Neural progenitor cell (in vitro differentiated cells): ENCODE data around the gene CATSPER4. TPM values are rescaled to one million over a fixed set of nuclear protein-coding genes. Genes with fewer than 3 reads are reported as not detected.

Source experiments
- DNase-seq: peaks from one replicate; pipeline ENCODE4 v3.0.0-alpha.2; 2016; ENCODE audit warnings: low spot score
- H2AFZ ChIP-seq: fragments of 200-600 bp; sonication (generic); replicated peaks from 2 replicates; pipeline ENCODE4 v1.6.1; 2016; ENCODE audit warnings: antibody characterized with exemption
- H3F3A ChIP-seq: fragments of 200-600 bp; sonication (generic); 2 replicates; pipeline ENCODE4 v1.6.1; 2016; ENCODE audit warnings: antibody characterized with exemption, low read depth
- H3K27ac ChIP-seq: fragments of 200-600 bp; sonication (generic); 2 replicates; pipeline ENCODE4 v1.5.1; 2016; ENCODE audit warnings: mild to moderate bottlenecking
- H3K27me3 ChIP-seq: fragments of 200-600 bp; sonication (generic); 2 replicates; pipeline ENCODE4 v1.6.1; 2016; ENCODE audit warnings: mild to moderate bottlenecking, moderate library complexity
- H3K36me3 ChIP-seq: fragments of 200-600 bp; sonication (generic); 2 replicates; pipeline ENCODE4 v1.5.1; 2016
- H3K4me1 ChIP-seq: fragments of 200-600 bp; sonication (generic); 2 replicates; pipeline ENCODE4 v1.6.1; 2016; ENCODE audit warnings: mixed run types
- H3K4me2 ChIP-seq: fragments of 200-600 bp; sonication (generic); 2 replicates; pipeline ENCODE4 v1.6.1; 2016
- H3K4me3 ChIP-seq: fragments of 200-600 bp; sonication (generic); 2 replicates; pipeline ENCODE4 v1.5.1; 2016
- H3K79me2 ChIP-seq: fragments of 200-600 bp; sonication (generic); 2 replicates; pipeline ENCODE4 v1.6.1; 2016; ENCODE audit warnings: low read depth
- H3K9ac ChIP-seq: fragments of 200-600 bp; sonication (generic); 2 replicates; pipeline ENCODE4 v1.6.1; 2016
- H3K9me3 ChIP-seq: fragments of 200-600 bp; sonication (generic); 2 replicates; pipeline ENCODE4 v1.5.1; 2016; ENCODE audit warnings: low read depth
- H4K20me1 ChIP-seq: fragments of 200-600 bp; sonication (generic); 2 replicates; pipeline ENCODE4 v1.6.1; 2016; ENCODE audit warnings: low read depth
- H3K27ac Mint-ChIP-seq: 3 replicates; pipeline ENCODE4 v1.8.0; 2021; ENCODE audit warnings: mixed read lengths
- H3K27me3 Mint-ChIP-seq: 2 replicates; pipeline ENCODE4 v1.8.0; 2022; ENCODE audit warnings: low read depth, mild to moderate bottlenecking, inconsistent platforms, moderate library complexity, mixed read lengths; ENCODE audit not compliant: insufficient read depth
- H3K36me3 Mint-ChIP-seq: 3 replicates; pipeline ENCODE4 v1.8.0; 2021; ENCODE audit warnings: mixed read lengths
- H3K4me1 Mint-ChIP-seq: 3 replicates; pipeline ENCODE4 v1.8.0; 2021; ENCODE audit warnings: mixed read lengths
- H3K4me3 Mint-ChIP-seq: 3 replicates; pipeline ENCODE4 v1.8.0; 2021; ENCODE audit warnings: mild to moderate bottlenecking, moderate library complexity, mixed read lengths
- H3K9me3 Mint-ChIP-seq: 3 replicates; pipeline ENCODE4 v1.8.0; 2020; ENCODE audit warnings: mixed read lengths
- EZH2 ChIP-seq: fragments of 200-600 bp; sonication (generic); IDR thresholded peaks from 2 replicates; pipeline ENCODE4 v1.6.1; 2017; ENCODE audit warnings: antibody characterized with exemption, mild to moderate bottlenecking, moderate library complexity
- EZH2phosphoT487 ChIP-seq: fragments of 200-600 bp; sonication (generic); IDR thresholded peaks from 2 replicates; pipeline ENCODE4 v1.6.1; 2017; ENCODE audit warnings: antibody characterized with exemption
- total RNA-seq: library from RNA; depleted of rRNA; stranded (reverse); fragments of >200 nt; gene quantifications from 2 replicates; pipeline ENCODE4 v1.2.3, GENCODE V29; 2015; ENCODE audit warnings: low replicate concordance
- TF ChIP-seq, protein P1 (sequence below): fragments of 200-600 bp; sonication (generic); IDR thresholded peaks from 2 replicates; pipeline ENCODE4 v1.5.1; 2017; ENCODE audit warnings: antibody characterized with exemption, mild to moderate bottlenecking

The CATSPER4 gene
- 0.40 TPM in 1 of 2 replicates, not detected in the other for total RNA-seq

- H3K9me3 Mint-ChIP-seq: peaks cover 4% of the 10 kb centered on the region
- Histone ChIP-seq H3K4me1 (peaks cover 4% of the 10 kb centered on the region), H3K27me3 (no peaks in the 10 kb centered on the region), H3K9me3 (no peaks in the 10 kb centered on the region), H3K4me2 (no peak within 1 kb of the TSS), H3K36me3 (no peaks in the 10 kb centered on the region), H3F3A (no peaks in the 10 kb centered on the region), H3K79me2 (no peaks in the 10 kb centered on the region), H3K4me3 (no peak within 1 kb of the TSS), H4K20me1 (no peaks in the 10 kb centered on the region), H2AFZ (peak within 1 kb of the TSS; percentile 71), H3K27ac (no peak within 1 kb of the TSS), H3K9ac (no peak within 1 kb of the TSS)
- DNase-seq: peak; percentile 87
- no peak for TF ChIP-seq EZH2
- TF ChIP-seq, protein P1, sequence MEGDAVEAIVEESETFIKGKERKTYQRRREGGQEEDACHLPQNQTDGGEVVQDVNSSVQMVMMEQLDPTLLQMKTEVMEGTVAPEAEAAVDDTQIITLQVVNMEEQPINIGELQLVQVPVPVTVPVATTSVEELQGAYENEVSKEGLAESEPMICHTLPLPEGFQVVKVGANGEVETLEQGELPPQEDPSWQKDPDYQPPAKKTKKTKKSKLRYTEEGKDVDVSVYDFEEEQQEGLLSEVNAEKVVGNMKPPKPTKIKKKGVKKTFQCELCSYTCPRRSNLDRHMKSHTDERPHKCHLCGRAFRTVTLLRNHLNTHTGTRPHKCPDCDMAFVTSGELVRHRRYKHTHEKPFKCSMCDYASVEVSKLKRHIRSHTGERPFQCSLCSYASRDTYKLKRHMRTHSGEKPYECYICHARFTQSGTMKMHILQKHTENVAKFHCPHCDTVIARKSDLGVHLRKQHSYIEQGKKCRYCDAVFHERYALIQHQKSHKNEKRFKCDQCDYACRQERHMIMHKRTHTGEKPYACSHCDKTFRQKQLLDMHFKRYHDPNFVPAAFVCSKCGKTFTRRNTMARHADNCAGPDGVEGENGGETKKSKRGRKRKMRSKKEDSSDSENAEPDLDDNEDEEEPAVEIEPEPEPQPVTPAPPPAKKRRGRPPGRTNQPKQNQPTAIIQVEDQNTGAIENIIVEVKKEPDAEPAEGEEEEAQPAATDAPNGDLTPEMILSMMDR: peak; percentile 63
- H3K27ac Mint-ChIP-seq: peak within 1 kb of the TSS; percentile 62
- H3K27me3 Mint-ChIP-seq: peaks cover 11% of the 10 kb centered on the region
- H3K4me1 Mint-ChIP-seq: peaks cover 17% of the 10 kb centered on the region
- no peaks in the 10 kb centered on the region for H3K36me3 Mint-ChIP-seq
- H3K4me3 Mint-ChIP-seq: no peak within 1 kb of the TSS
These were observed at the start of gene CATSPER4 for GRCh38 chr1:26190373-26190987. TSS of gene CATSPER4 (plus strand) at chr1:26190602. CDS start at chr1:26190628, 26 bp downstream.

GRCh38 chr1:26142159-26142558, 48.2 kb upstream of the CATSPER4 start:
- TF ChIP-seq, protein P1: no peak
- no peak for TF ChIP-seq EZH2
- TF ChIP-seq EZH2phosphoT487: no peak
- H3K9ac ChIP-seq: no peak overlapping the region

GRCh38 chr1:26145041-26145959, 45.1 kb upstream of the CATSPER4 start:
- peaks cover 64% of the 10 kb centered on the region for H3K27me3 ChIP-seq
- H3K27ac ChIP-seq: no peak overlapping the region
- Mint-ChIP-seq H3K36me3 (no peaks in the 10 kb centered on the region), H3K4me1 (peaks cover 8% of the 10 kb centered on the region), H3K4me3 (no peak overlapping the region), H3K27me3 (peaks cover 2% of the 10 kb centered on the region), H3K9me3 (no peaks in the 10 kb centered on the region), H3K27ac (no peak overlapping the region)
- no peaks in the 10 kb centered on the region for H3K79me2 ChIP-seq
- H3K9me3 ChIP-seq: no peaks in the 10 kb centered on the region
- TF ChIP-seq EZH2: no peak
- TF ChIP-seq, protein P1: peak; percentile 77
- no peak overlapping the region for H3K4me3 ChIP-seq
- no peaks in the 10 kb centered on the region for H3K36me3 ChIP-seq
- H4K20me1 ChIP-seq: no peaks in the 10 kb centered on the region
- H3K4me2 ChIP-seq: no peak overlapping the region
- no peaks in the 10 kb centered on the region for H3F3A ChIP-seq
- H2AFZ ChIP-seq: no peak overlapping the region
- no peaks in the 10 kb centered on the region for H3K4me1 ChIP-seq
- no peak overlapping the region for H3K9ac ChIP-seq
- peak; percentile 91 for DNase-seq

More at GRCh38 chr1:26142159-26142558, 48.2 kb upstream of the CATSPER4 start:
- H3K4me1 Mint-ChIP-seq: peaks cover 5% of the 10 kb centered on the region
- no peaks in the 10 kb centered on the region for H3K36me3 ChIP-seq
- H3K79me2 ChIP-seq: no peaks in the 10 kb centered on the region
- no peaks in the 10 kb centered on the region for H4K20me1 ChIP-seq
- H3K27me3 ChIP-seq: peaks cover 33% of the 10 kb centered on the region
- H3K9me3 Mint-ChIP-seq: no peaks in the 10 kb centered on the region
- no peaks in the 10 kb centered on the region for H3F3A ChIP-seq
- no peaks in the 10 kb centered on the region for H3K36me3 Mint-ChIP-seq
- H3K9me3 ChIP-seq: no peaks in the 10 kb centered on the region
- DNase-seq: no peak
- no peak overlapping the region for H3K4me3 ChIP-seq
- no peak overlapping the region for H3K4me2 ChIP-seq
- peaks cover 3% of the 10 kb centered on the region for H3K27me3 Mint-ChIP-seq
- H3K27ac ChIP-seq: no peak overlapping the region
- no peaks in the 10 kb centered on the region for H3K4me1 ChIP-seq
- H3K27ac Mint-ChIP-seq: no peak overlapping the region
- no peak overlapping the region for H2AFZ ChIP-seq
- no peak overlapping the region for H3K4me3 Mint-ChIP-seq
